ENCODE data around the gene ATP2B2. TPM values are rescaled to one million over a fixed set of nuclear protein-coding genes. Genes with fewer than 3 reads are reported as not detected.

ATP2B2 gene
- total RNA-seq, 1 donor from 2014 or later = not detected

GRCh38 chr3:10363935-10364334 is 141.5 kb downstream of the ATP2B2 start:
- no peak overlapping the region for H3K9ac ChIP-seq
- no peak for DNase-seq (ENCODE audit: low spot score)
- no peak overlapping the region for H2AFZ ChIP-seq (replicated peaks)
- no peak overlapping the region for H3K27ac ChIP-seq
- Mint-ChIP-seq H3K27me3 (ENCODE audit: insufficient read depth, low read depth) (peaks cover 11% of the 10 kb centered on the region), H3K36me3 (no peaks in the 10 kb centered on the region), H3K27ac (no peak overlapping the region), H3K4me1 (peaks cover 10% of the 10 kb centered on the region), H3K4me3 (no peak overlapping the region), H3K9me3 (no peaks in the 10 kb centered on the region)
- H3K4me3 ChIP-seq = no peak overlapping the region
- H3K36me3 ChIP-seq = no peaks in the 10 kb centered on the region
- peaks cover 10% of the 10 kb centered on the region for H3K4me1 ChIP-seq
- no peak overlapping the region for H3K4me2 ChIP-seq
- TF ChIP-seq CTCF (IDR thresholded peaks at IDR 0.05) (no peak), EZH2phosphoT487 (IDR thresholded peaks at IDR 0.05) (no peak), EZH2 (IDR thresholded peaks at IDR 0.05) (no peak)
- H3F3A ChIP-seq (ENCODE audit: low read depth) = no peaks in the 10 kb centered on the region
- H3K27me3 ChIP-seq = no peaks in the 10 kb centered on the region
- H4K20me1 ChIP-seq (ENCODE audit: low read depth) = no peaks in the 10 kb centered on the region
- no peaks in the 10 kb centered on the region for H3K9me3 ChIP-seq (ENCODE audit: low read depth)
- H3K79me2 ChIP-seq (ENCODE audit: low read depth) = no peaks in the 10 kb centered on the region

- Histone ChIP-seq H4K20me1 (ENCODE audit: low read depth) (no peaks in the 10 kb centered on the region), H3K9me3 (ENCODE audit: low read depth) (no peaks in the 10 kb centered on the region), H3K4me3 (no peak overlapping the region), H3K36me3 (no peaks in the 10 kb centered on the region), H3K4me1 (peaks cover 3% of the 10 kb centered on the region), H3K27ac (no peak overlapping the region), H3K79me2 (ENCODE audit: low read depth) (no peaks in the 10 kb centered on the region), H3K9ac (no peak overlapping the region), H3K4me2 (no peak overlapping the region), H3F3A (ENCODE audit: low read depth) (no peaks in the 10 kb centered on the region), H3K27me3 (no peaks in the 10 kb centered on the region), H2AFZ (replicated peaks) (no peak overlapping the region)
- H3K36me3 Mint-ChIP-seq = no peaks in the 10 kb centered on the region
- peaks cover 3% of the 10 kb centered on the region for H3K4me1 Mint-ChIP-seq
- no peaks in the 10 kb centered on the region for H3K9me3 Mint-ChIP-seq
- no peak overlapping the region for H3K27ac Mint-ChIP-seq
- DNase-seq (ENCODE audit: low spot score) = no peak
- peaks cover 9% of the 10 kb centered on the region for H3K27me3 Mint-ChIP-seq (ENCODE audit: insufficient read depth, low read depth)
- TF ChIP-seq EZH2 (IDR thresholded peaks at IDR 0.05) = no peak
- TF ChIP-seq EZH2phosphoT487 (IDR thresholded peaks at IDR 0.05) = no peak
- no peak for TF ChIP-seq CTCF (IDR thresholded peaks at IDR 0.05)
- no peak overlapping the region for H3K4me3 Mint-ChIP-seq
Measured at GRCh38 chr3:10361375-10361774, 144.0 kb downstream of the ATP2B2 start.

GRCh38 chr3:10360478-10360877 is 144.9 kb downstream of the ATP2B2 start:
- H2AFZ ChIP-seq (replicated peaks) = no peak overlapping the region
- Mint-ChIP-seq H3K4me1 (no peaks in the 10 kb centered on the region), H3K36me3 (no peaks in the 10 kb centered on the region), H3K9me3 (no peaks in the 10 kb centered on the region), H3K4me3 (no peak overlapping the region), H3K27ac (no peak overlapping the region), H3K27me3 (ENCODE audit: insufficient read depth, low read depth) (peaks cover 8% of the 10 kb centered on the region)
- H3K36me3 ChIP-seq = no peaks in the 10 kb centered on the region
- H3K4me1 ChIP-seq = no peaks in the 10 kb centered on the region
- H3F3A ChIP-seq (ENCODE audit: low read depth) = no peaks in the 10 kb centered on the region
- no peaks in the 10 kb centered on the region for H3K79me2 ChIP-seq (ENCODE audit: low read depth)
- DNase-seq (ENCODE audit: low spot score) = no peak
- no peak overlapping the region for H3K4me3 ChIP-seq
- H3K4me2 ChIP-seq = no peak overlapping the region
- no peaks in the 10 kb centered on the region for H3K9me3 ChIP-seq (ENCODE audit: low read depth)
- no peak overlapping the region for H3K27ac ChIP-seq
- no peak for TF ChIP-seq EZH2phosphoT487 (IDR thresholded peaks at IDR 0.05)
- no peak for TF ChIP-seq CTCF (IDR thresholded peaks at IDR 0.05)
- TF ChIP-seq EZH2 (IDR thresholded peaks at IDR 0.05) = no peak
- H4K20me1 ChIP-seq (ENCODE audit: low read depth) = no peaks in the 10 kb centered on the region
- no peaks in the 10 kb centered on the region for H3K27me3 ChIP-seq
- no peak overlapping the region for H3K9ac ChIP-seq
